ENCODE measurements around the gene UNKL.

DNA sequence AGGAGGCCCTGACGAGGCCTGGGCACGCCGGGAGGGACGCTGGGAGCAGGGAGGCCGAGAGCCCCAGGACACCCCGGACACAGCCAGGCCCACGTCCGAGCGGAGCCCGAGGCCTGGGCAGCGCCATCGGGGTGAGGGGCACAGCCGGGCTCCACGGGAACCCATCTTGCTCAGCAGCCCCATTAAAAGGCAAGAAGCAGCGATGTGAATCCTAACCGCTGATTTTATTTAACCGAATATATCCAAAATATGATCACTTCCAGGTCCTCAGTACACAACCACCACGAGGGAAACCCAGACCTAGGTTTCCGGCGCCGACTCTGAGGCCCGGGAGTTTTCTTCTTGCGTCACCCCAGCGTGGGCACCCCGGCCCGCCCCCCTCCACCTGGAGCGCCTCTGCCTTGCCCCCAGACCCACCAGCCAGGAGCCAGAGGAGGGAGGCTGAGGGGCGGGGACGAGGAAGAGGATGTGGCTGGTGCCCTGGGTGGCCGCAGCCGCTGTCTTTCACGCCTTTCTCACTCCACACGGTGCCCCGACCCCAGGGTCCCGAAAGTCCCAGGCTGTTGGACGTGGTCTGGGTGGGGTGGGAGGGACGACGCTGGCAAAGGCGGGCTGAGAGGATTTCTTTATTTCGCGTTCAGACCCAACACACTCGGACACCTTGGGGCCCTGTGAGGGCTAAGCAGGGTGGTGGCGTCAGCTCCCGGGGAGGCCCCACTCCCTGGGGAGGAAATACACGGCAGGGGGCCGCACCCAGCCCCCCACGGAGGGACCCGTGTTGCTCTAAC is 30.4 kb upstream of the UNKL start:
- TF ChIP-seq POLR2AphosphoS5 (IDR thresholded peaks at IDR 0.05) (peak in 1 of 3 donors; percentile 44), POLR2A (IDR thresholded peaks at IDR 0.05) (no peak)
- TF ChIP-seq, protein P1, sequence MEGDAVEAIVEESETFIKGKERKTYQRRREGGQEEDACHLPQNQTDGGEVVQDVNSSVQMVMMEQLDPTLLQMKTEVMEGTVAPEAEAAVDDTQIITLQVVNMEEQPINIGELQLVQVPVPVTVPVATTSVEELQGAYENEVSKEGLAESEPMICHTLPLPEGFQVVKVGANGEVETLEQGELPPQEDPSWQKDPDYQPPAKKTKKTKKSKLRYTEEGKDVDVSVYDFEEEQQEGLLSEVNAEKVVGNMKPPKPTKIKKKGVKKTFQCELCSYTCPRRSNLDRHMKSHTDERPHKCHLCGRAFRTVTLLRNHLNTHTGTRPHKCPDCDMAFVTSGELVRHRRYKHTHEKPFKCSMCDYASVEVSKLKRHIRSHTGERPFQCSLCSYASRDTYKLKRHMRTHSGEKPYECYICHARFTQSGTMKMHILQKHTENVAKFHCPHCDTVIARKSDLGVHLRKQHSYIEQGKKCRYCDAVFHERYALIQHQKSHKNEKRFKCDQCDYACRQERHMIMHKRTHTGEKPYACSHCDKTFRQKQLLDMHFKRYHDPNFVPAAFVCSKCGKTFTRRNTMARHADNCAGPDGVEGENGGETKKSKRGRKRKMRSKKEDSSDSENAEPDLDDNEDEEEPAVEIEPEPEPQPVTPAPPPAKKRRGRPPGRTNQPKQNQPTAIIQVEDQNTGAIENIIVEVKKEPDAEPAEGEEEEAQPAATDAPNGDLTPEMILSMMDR (IDR thresholded peaks at IDR 0.05 in 8 of 11, conservative IDR thresholded peaks at IDR 0.05 in 3 of 11), result no peak
